A673 (cell line): ENCODE results near the gene TTC28. TPM values are rescaled to one million over a fixed set of nuclear protein-coding genes. Genes with fewer than 3 reads are reported as not detected.

ENCODE experiments used
- BruUV-seq: library from RNA; stranded (reverse); fragments of 400-500 nt; replicated peaks from 2 replicates; lab custom pipeline; 2021; lab: Mats Ljungman, UMichigan
- CTCF ChIA-PET: fragments of 300-600 bp; sonication (Branson Sonifier 250); formaldehyde crosslinking; loops from one replicate; lab custom pipeline; 2022; ENCODE audit warnings: antibody characterized with exemption; lab: Charles Lee
- POLR2A ChIA-PET: fragments of 300-600 bp; sonication (Branson Sonifier 250); formaldehyde crosslinking; loops from one replicate; lab custom pipeline; 2022; ENCODE audit warnings: antibody characterized with exemption; ENCODE audit not compliant: low non-redundant PET; lab: Charles Lee
- DNase-seq: peaks from one replicate; pipeline ENCODE4 v3.0.0-alpha.2; 2015; ENCODE audit warnings: low spot score
- H3K27ac ChIP-seq: fragments of 200-600 bp; sonication (generic); 2 replicates; pipeline ENCODE4 v1.5.1; 2016; ENCODE audit warnings: mixed run types, low read depth, mild to moderate bottlenecking, mixed read lengths, antibody characterized with exemption, low read length; ENCODE audit not compliant: poor library complexity, severe bottlenecking
- H3K27me3 ChIP-seq: fragments of 200-600 bp; sonication (generic); replicated peaks from 2 replicates; pipeline ENCODE4 v1.6.1; 2017; ENCODE audit warnings: mixed run types, low read depth, mild to moderate bottlenecking, mixed read lengths, antibody characterized with exemption, low read length; ENCODE audit not compliant: insufficient read depth, poor library complexity
- H3K36me3 ChIP-seq: fragments of 200-600 bp; sonication (generic); 2 replicates; pipeline ENCODE4 v1.6.1; 2016; ENCODE audit warnings: mixed run types, mild to moderate bottlenecking, mixed read lengths, antibody characterized with exemption, low read length; ENCODE audit not compliant: insufficient read depth, poor library complexity, severe bottlenecking
- H3K4me1 ChIP-seq: fragments of 200-600 bp; sonication (generic); 2 replicates; pipeline ENCODE4 v1.6.1; 2017; ENCODE audit warnings: mixed run types, mild to moderate bottlenecking, mixed read lengths, antibody characterized with exemption, low read length; ENCODE audit not compliant: insufficient read depth, poor library complexity, severe bottlenecking
- H3K4me3 ChIP-seq: fragments of 200-600 bp; sonication (generic); 2 replicates; pipeline ENCODE4 v1.5.1; 2016; ENCODE audit warnings: low read depth, mixed run types, mild to moderate bottlenecking, mixed read lengths, low read length; ENCODE audit not compliant: poor library complexity, severe bottlenecking
- H3K9me3 ChIP-seq: fragments of 200-600 bp; sonication (generic); 2 replicates; pipeline ENCODE4 v1.6.1; 2016; ENCODE audit warnings: mixed run types, low read depth, mild to moderate bottlenecking, mixed read lengths, antibody characterized with exemption, low read length; ENCODE audit not compliant: poor library complexity, severe bottlenecking
- EZH2 ChIP-seq: fragments of 200-600 bp; sonication (generic); IDR thresholded peaks from 2 replicates; pipeline ENCODE4 v1.6.1; 2017; ENCODE audit warnings: borderline replicate concordance, low read depth, mild to moderate bottlenecking, mixed read lengths, antibody characterized with exemption, low read length; ENCODE audit not compliant: poor library complexity, severe bottlenecking
- intact Hi-C: fragments of 100-400 bp; cut with micrococcal nuclease; formaldehyde crosslinking; loops from one replicate; pipeline ENCODE4 v1.10.0; 2022; ENCODE audit not compliant: unreplicated experiment
- total RNA-seq: library from RNA; stranded (reverse); gene quantifications from 2 replicates; pipeline ENCODE4 v1.2.3, GENCODE V29; 2021
- TF ChIP-seq, protein P1 (sequence below): fragments of 300-800, 200-600 bp; sonication (generic); conservative IDR thresholded peaks from 2 replicates; pipeline ENCODE4 v1.5.1; 2017; ENCODE audit warnings: low read depth, mild to moderate bottlenecking, antibody characterized with exemption, low read length, moderate library complexity, mixed read lengths

The TTC28 gene
- total RNA-seq, 1 experiment from 2014 or later, result 48.7 TPM

- CTCF ChIA-PET, result no interaction called here
- intact Hi-C loops, result no loop called here
- POLR2A ChIA-PET, result no interaction called here
Measured at GRCh38 chr22:28188178-28188879, 491.3 kb downstream of the TTC28 start.

DNA sequence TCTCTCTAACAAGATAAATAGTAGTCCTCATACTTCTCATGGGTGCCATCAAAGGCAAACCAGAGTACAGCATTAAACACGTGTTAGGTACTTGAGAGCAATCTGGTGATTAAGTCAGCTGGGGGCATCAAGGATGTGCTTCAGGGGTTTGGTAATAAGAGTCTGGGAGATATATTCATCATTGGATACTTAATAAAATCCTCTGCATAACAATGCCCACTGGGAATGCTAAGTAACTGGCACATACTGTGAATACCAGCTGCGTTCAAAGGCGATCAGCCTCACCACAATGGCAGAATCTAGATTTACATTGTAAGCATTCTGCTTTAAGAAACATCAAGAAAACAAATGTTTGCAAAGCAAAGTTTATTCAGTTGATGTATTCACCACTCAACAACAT lies 492.0 kb downstream of the TTC28 start:
- POLR2A ChIA-PET, result no interaction called here
- Histone ChIP-seq H3K36me3 (no peaks in the 10 kb centered on the region), H3K4me1 (peaks cover 15% of the 10 kb centered on the region), H3K4me3 (no peak overlapping the region), H3K9me3 (no peaks in the 10 kb centered on the region), H3K27me3 (no peaks in the 10 kb centered on the region), H3K27ac (no peak overlapping the region)
- intact Hi-C loops, result no loop called here
- TF ChIP-seq, protein P1, sequence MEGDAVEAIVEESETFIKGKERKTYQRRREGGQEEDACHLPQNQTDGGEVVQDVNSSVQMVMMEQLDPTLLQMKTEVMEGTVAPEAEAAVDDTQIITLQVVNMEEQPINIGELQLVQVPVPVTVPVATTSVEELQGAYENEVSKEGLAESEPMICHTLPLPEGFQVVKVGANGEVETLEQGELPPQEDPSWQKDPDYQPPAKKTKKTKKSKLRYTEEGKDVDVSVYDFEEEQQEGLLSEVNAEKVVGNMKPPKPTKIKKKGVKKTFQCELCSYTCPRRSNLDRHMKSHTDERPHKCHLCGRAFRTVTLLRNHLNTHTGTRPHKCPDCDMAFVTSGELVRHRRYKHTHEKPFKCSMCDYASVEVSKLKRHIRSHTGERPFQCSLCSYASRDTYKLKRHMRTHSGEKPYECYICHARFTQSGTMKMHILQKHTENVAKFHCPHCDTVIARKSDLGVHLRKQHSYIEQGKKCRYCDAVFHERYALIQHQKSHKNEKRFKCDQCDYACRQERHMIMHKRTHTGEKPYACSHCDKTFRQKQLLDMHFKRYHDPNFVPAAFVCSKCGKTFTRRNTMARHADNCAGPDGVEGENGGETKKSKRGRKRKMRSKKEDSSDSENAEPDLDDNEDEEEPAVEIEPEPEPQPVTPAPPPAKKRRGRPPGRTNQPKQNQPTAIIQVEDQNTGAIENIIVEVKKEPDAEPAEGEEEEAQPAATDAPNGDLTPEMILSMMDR, result no peak
- no TSS peak for BruUV-seq
- CTCF ChIA-PET, result no interaction called here
- DNase-seq, result no peak

More at GRCh38 chr22:28188178-28188879, 491.3 kb downstream of the TTC28 start:
- Histone ChIP-seq H3K36me3 (no peaks in the 10 kb centered on the region), H3K27ac (no peak overlapping the region), H3K9me3 (no peaks in the 10 kb centered on the region), H3K4me1 (peaks cover 8% of the 10 kb centered on the region), H3K27me3 (no peaks in the 10 kb centered on the region), H3K4me3 (no peak overlapping the region)
- no peak for TF ChIP-seq EZH2
- TF ChIP-seq, protein P1, result no peak
- BruUV-seq, result no TSS peak
- DNase-seq, result no peak

GRCh38 chr22:28186641-28187040 lies 493.0 kb downstream of the TTC28 start:
- Histone ChIP-seq H3K36me3 (no peaks in the 10 kb centered on the region), H3K4me1 (peaks cover 25% of the 10 kb centered on the region), H3K27ac (no peak overlapping the region), H3K4me3 (no peak overlapping the region), H3K27me3 (no peaks in the 10 kb centered on the region), H3K9me3 (no peaks in the 10 kb centered on the region)
- ChIA-PET CTCF (no interaction called here), POLR2A (no interaction called here)
- BruUV-seq, result no TSS peak
- TF ChIP-seq EZH2, result no peak
- TF ChIP-seq, protein P1, result no peak
- no peak for DNase-seq
- intact Hi-C loops, result no loop called here
